GM18861 (cell line): ENCODE data around the gene SMIM26.
A peak's percentile ranks its signal among the peaks of the same experiment; 100 is the strongest.
"Not testable (repeated sequence)": the region's sequence is repeated elsewhere in the genome, so short reads cannot be mapped to it uniquely, and the experiment has no call there.

Experiments
- ATAC-seq: cut with Tn5 transposase; IDR thresholded peaks from one replicate; pipeline ENCODE4 v1.9.1; 2021; ENCODE audit not compliant: unreplicated experiment

The SMIM26 gene

GRCh38 chr20:18566892-18567738, at the start of gene SMIM26:
Gene SMIM26, plus strand, starts transcription at chr20:18567432. Its CDS starts 47 bp downstream, at chr20:18567479.
- ATAC-seq, result peak; percentile 97

- not testable (repeated sequence) for ATAC-seq
Measured at GRCh38 chr20:18522066-18522465, 45.2 kb upstream of the SMIM26 start.

- ATAC-seq, result no peak
Measured at GRCh38 chr20:18523066-18523465, 44.2 kb upstream of the SMIM26 start.

GRCh38 chr20:18524646-18525045, 42.6 kb upstream of the SMIM26 start:
- ATAC-seq, result no peak

GRCh38 chr20:18526761-18527160, 40.5 kb upstream of the SMIM26 start:
- ATAC-seq, result not testable (repeated sequence)

GRCh38 chr20:18527339-18527738, 39.9 kb upstream of the SMIM26 start:
- ATAC-seq, result no peak

- no peak for ATAC-seq
Measured at GRCh38 chr20:18527836-18528235, 39.4 kb upstream of the SMIM26 start.

- no peak for ATAC-seq
Measured at GRCh38 chr20:18529041-18529440, 38.2 kb upstream of the SMIM26 start.

GRCh38 chr20:18532626-18533025, 34.6 kb upstream of the SMIM26 start:
- ATAC-seq, result no peak

- no peak for ATAC-seq
Measured at GRCh38 chr20:18533491-18533890, 33.7 kb upstream of the SMIM26 start.

- ATAC-seq, result no peak
Measured at GRCh38 chr20:18533978-18534644, 33.1 kb upstream of the SMIM26 start.

- no peak for ATAC-seq
Measured at GRCh38 chr20:18537651-18538050, 29.6 kb upstream of the SMIM26 start.

GRCh38 chr20:18541741-18542140, 25.5 kb upstream of the SMIM26 start:
- no peak for ATAC-seq

- ATAC-seq, result no peak
Measured at GRCh38 chr20:18543216-18543615, 24.0 kb upstream of the SMIM26 start.

- no peak for ATAC-seq
Measured at GRCh38 chr20:18543932-18544331, 23.3 kb upstream of the SMIM26 start.

- ATAC-seq, result no peak
Measured at GRCh38 chr20:18545566-18545965, 21.7 kb upstream of the SMIM26 start.

GRCh38 chr20:18548465-18548864, 18.8 kb upstream of the SMIM26 start:
- no peak for ATAC-seq

- ATAC-seq, result no peak
Measured at GRCh38 chr20:18553746-18554145, 13.5 kb upstream of the SMIM26 start.

GRCh38 chr20:18567739-18568091, 483 bp downstream of the SMIM26 start:
- no peak for ATAC-seq

GRCh38 chr20:18571009-18571408, 3.8 kb downstream of the SMIM26 start:
- no peak for ATAC-seq

- no peak for ATAC-seq
Measured at GRCh38 chr20:18571578-18571977, 4.3 kb downstream of the SMIM26 start.

- no peak for ATAC-seq
Measured at GRCh38 chr20:18577942-18578341, 10.7 kb downstream of the SMIM26 start.
